ENCODE data around the gene EFCAB7.
"Not testable (repeated sequence)": the region's sequence is repeated elsewhere in the genome, so short reads cannot be mapped to it uniquely, and the experiment has no call there.

EFCAB7 gene

GRCh38 chr1:63555480-63555879, 32.2 kb downstream of the EFCAB7 start:
- Histone ChIP-seq H3K27me3 (ENCODE audit: control insufficient read depth in 1 of 2, insufficient read depth in 2 of 2, low read length in 2 of 2) (no peaks in the 10 kb centered on the region), H3K9ac (ENCODE audit: low read length) (no peak overlapping the region), H3K4me1 (ENCODE audit: insufficient read depth, low read length) (no peaks in the 10 kb centered on the region), H3K36me3 (ENCODE audit: insufficient read depth, low read length) (no peaks in the 10 kb centered on the region), H3K4me3 (ENCODE audit: low read depth in 1 of 2, low read length in 2 of 2) (no peak overlapping the region), H3K27ac (ENCODE audit: low read depth, low read length) (no peak overlapping the region), H3K9me3 (ENCODE audit: low read length) (no peaks in the 10 kb centered on the region)

DNA sequence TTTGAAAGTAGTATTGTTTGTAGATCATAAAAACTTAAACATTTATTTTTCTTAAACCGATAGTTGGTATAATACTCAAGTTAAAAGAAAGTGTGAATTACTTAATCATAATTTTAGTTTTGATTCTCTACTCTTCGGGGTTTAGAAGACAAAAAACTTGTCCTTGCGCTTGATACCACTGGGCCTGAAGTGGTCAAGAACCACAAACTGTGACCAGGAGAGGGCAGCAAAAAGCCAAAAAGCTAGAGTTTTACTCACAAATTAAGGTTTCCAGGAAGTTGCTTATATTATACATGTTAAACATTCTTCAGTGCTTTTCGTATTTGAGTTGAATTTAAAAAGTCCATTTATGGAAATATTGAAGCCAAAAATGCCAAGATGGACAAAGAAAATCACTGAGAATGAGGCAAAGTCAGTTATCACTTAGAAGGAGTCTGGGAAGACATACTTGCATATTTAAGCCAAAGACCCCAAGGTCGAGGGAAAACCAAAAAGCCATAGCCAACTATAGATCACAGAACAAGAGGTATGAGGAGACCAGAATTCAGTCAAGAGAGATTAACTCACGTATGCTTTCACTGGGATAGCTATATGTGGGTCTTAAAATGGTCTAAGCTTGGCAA, 34.2 kb downstream of the EFCAB7 start:
- Histone ChIP-seq H3K36me3 (ENCODE audit: insufficient read depth, low read length) (no peaks in the 10 kb centered on the region), H3K27me3 (ENCODE audit: control insufficient read depth in 1 of 2, insufficient read depth in 2 of 2, low read length in 2 of 2) (no peaks in the 10 kb centered on the region), H3K27ac (ENCODE audit: low read depth, low read length) (no peak overlapping the region), H3K4me3 (ENCODE audit: low read depth in 1 of 2, low read length in 2 of 2) (no peak overlapping the region), H3K9ac (ENCODE audit: low read length) (no peak overlapping the region), H3K4me1 (ENCODE audit: insufficient read depth, low read length) (no peaks in the 10 kb centered on the region), H3K9me3 (ENCODE audit: low read length) (no peaks in the 10 kb centered on the region)

DNA sequence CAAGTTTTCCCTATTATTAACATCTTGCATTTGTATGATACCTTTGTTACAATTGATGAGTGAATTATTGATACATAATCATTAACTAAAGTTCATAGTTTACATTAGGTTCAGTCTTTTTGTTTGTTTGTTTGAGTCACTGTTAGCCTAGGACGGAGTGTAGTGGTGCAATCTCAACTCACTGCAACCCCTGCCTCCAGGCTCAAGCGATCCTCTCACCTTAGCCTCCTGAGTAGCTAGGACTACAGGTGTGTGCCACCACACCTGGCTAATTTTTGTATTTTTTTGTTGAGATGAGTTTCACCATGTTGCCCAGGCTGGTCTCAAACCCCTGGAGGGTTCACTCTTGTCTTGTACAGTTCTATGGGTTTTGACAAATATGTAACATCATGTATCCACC, 36.0 kb downstream of the EFCAB7 start:
- no peaks in the 10 kb centered on the region for H3K4me1 ChIP-seq (ENCODE audit: insufficient read depth, low read length)
- no peak overlapping the region for H3K9ac ChIP-seq (ENCODE audit: low read length)
- H3K27me3 ChIP-seq (ENCODE audit: control insufficient read depth in 1 of 2, insufficient read depth in 2 of 2, low read length in 2 of 2), result no peaks in the 10 kb centered on the region

DNA sequence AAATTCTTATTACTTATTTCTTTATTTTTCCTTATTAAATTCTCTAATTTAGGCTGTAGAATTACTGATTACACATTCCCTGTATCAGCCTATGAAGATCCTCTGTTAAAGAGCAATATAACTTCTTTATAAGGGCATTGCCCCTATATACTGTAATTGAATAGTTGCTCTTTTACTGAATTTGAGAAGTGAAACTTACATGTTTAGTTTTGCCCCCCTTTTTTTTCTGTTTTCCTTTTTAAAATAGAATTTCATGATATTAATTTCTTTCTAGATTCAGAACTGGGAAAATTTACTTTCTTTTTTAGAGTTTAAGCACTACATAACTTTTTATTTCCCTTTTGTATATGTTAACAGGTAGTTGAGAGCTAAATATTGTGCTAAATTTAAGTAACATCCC, 40.4 kb downstream of the EFCAB7 start:
- Histone ChIP-seq H3K9ac (ENCODE audit: low read length) (no peak overlapping the region), H3K27me3 (ENCODE audit: control insufficient read depth in 1 of 2, insufficient read depth in 2 of 2, low read length in 2 of 2) (no peaks in the 10 kb centered on the region), H3K27ac (ENCODE audit: low read depth, low read length) (no peak overlapping the region), H3K36me3 (ENCODE audit: insufficient read depth, low read length) (no peaks in the 10 kb centered on the region), H3K9me3 (ENCODE audit: low read length) (no peaks in the 10 kb centered on the region), H3K4me1 (ENCODE audit: insufficient read depth, low read length) (no peaks in the 10 kb centered on the region), H3K4me3 (ENCODE audit: low read depth in 1 of 2, low read length in 2 of 2) (no peak overlapping the region)

More for the DNA sequence above, 36.0 kb downstream of the EFCAB7 start:
- no peak overlapping the region for H3K27ac ChIP-seq (ENCODE audit: low read depth, low read length)
- no peaks in the 10 kb centered on the region for H3K9me3 ChIP-seq (ENCODE audit: low read length)
- H3K4me3 ChIP-seq (ENCODE audit: low read depth in 1 of 2, low read length in 2 of 2), result no peak overlapping the region
- no peaks in the 10 kb centered on the region for H3K36me3 ChIP-seq (ENCODE audit: insufficient read depth, low read length)

DNA sequence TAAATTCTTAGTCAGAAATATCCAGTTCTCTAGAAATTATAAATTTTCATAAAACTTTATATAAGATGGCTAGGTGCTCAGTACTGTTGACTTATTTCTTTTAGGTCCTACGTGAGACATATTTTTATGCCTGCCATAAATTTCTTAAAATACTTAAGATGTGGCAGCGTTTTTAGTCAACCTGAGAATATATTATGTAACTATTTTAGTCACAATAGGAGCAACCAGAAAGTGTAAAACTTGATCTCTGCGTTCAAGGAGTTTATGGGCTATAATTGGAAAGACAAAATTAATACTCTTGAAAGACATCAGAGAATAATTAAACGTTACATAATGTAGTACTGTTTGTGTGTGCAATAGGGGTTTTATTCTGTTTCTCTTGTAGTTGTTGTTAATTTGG, 45.7 kb downstream of the EFCAB7 start:
- Histone ChIP-seq H3K9ac (ENCODE audit: low read length) (no peak overlapping the region), H3K9me3 (ENCODE audit: low read length) (no peaks in the 10 kb centered on the region), H3K36me3 (ENCODE audit: insufficient read depth, low read length) (no peaks in the 10 kb centered on the region), H3K27ac (ENCODE audit: low read depth, low read length) (no peak overlapping the region), H3K4me3 (ENCODE audit: low read depth in 1 of 2, low read length in 2 of 2) (no peak overlapping the region), H3K27me3 (ENCODE audit: control insufficient read depth in 1 of 2, insufficient read depth in 2 of 2, low read length in 2 of 2) (no peaks in the 10 kb centered on the region), H3K4me1 (ENCODE audit: insufficient read depth, low read length) (no peaks in the 10 kb centered on the region)

- Histone ChIP-seq H3K27me3 (ENCODE audit: control insufficient read depth in 1 of 2, insufficient read depth in 2 of 2, low read length in 2 of 2) (no peaks in the 10 kb centered on the region), H3K27ac (ENCODE audit: low read depth, low read length) (no peak overlapping the region), H3K4me1 (ENCODE audit: insufficient read depth, low read length) (no peaks in the 10 kb centered on the region), H3K4me3 (ENCODE audit: low read depth in 1 of 2, low read length in 2 of 2) (no peak overlapping the region), H3K36me3 (ENCODE audit: insufficient read depth, low read length) (no peaks in the 10 kb centered on the region), H3K9ac (ENCODE audit: low read length) (no peak overlapping the region), H3K9me3 (ENCODE audit: low read length) (no peaks in the 10 kb centered on the region)
Measured at GRCh38 chr1:63569640-63570316, 46.5 kb downstream of the EFCAB7 start.

- H3K27ac ChIP-seq (ENCODE audit: low read depth, low read length); H3K9ac ChIP-seq (ENCODE audit: low read length); H3K4me1 ChIP-seq (ENCODE audit: insufficient read depth, low read length); H3K4me3 ChIP-seq (ENCODE audit: low read depth in 1 of 2, low read length in 2 of 2); H3K9me3 ChIP-seq (ENCODE audit: low read length); H3K27me3 ChIP-seq (ENCODE audit: control insufficient read depth in 1 of 2, insufficient read depth in 2 of 2, low read length in 2 of 2); H3K36me3 ChIP-seq (ENCODE audit: insufficient read depth, low read length): not testable (repeated sequence)
Measured at GRCh38 chr1:63572686-63573085, 49.4 kb downstream of the EFCAB7 start.

GRCh38 chr1:63574203-63574796, 51.0 kb downstream of the EFCAB7 start:
- not testable (repeated sequence) for H3K27me3 ChIP-seq (ENCODE audit: control insufficient read depth in 1 of 2, insufficient read depth in 2 of 2, low read length in 2 of 2); H3K9me3 ChIP-seq (ENCODE audit: low read length); H3K4me3 ChIP-seq (ENCODE audit: low read depth in 1 of 2, low read length in 2 of 2); H3K36me3 ChIP-seq (ENCODE audit: insufficient read depth, low read length); H3K9ac ChIP-seq (ENCODE audit: low read length); H3K4me1 ChIP-seq (ENCODE audit: insufficient read depth, low read length); H3K27ac ChIP-seq (ENCODE audit: low read depth, low read length)

DNA sequence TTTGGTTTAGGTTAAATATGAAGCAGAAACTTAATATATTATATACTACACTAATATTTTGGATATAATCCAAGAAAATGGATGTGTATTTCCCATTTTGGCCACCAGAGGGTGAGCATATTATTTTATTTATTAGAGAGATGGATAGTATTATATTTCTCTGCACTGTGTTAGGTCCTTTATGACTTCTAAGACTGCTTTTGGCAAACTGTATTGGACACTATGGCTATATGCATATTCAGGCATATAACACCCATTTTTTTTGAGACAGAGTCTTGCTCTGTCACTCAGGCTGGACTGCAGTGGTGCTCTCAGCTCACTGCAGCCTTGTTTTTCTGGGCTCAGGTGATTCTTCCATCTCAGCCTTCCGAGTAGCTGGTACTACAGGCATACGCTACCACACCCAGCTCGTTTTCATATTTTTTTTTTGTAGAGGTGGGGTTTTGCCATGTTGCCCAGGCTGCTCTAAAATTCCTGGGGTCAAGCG, 52.1 kb downstream of the EFCAB7 start:
- no peaks in the 10 kb centered on the region for H3K27me3 ChIP-seq (ENCODE audit: control insufficient read depth in 1 of 2, insufficient read depth in 2 of 2, low read length in 2 of 2)
- H3K9me3 ChIP-seq (ENCODE audit: low read length), result no peaks in the 10 kb centered on the region
- H3K27ac ChIP-seq (ENCODE audit: low read depth, low read length), result no peak overlapping the region
- H3K4me3 ChIP-seq (ENCODE audit: low read depth in 1 of 2, low read length in 2 of 2), result no peak overlapping the region
- H3K9ac ChIP-seq (ENCODE audit: low read length), result no peak overlapping the region
- H3K36me3 ChIP-seq (ENCODE audit: insufficient read depth, low read length), result no peaks in the 10 kb centered on the region
- no peaks in the 10 kb centered on the region for H3K4me1 ChIP-seq (ENCODE audit: insufficient read depth, low read length)

DNA sequence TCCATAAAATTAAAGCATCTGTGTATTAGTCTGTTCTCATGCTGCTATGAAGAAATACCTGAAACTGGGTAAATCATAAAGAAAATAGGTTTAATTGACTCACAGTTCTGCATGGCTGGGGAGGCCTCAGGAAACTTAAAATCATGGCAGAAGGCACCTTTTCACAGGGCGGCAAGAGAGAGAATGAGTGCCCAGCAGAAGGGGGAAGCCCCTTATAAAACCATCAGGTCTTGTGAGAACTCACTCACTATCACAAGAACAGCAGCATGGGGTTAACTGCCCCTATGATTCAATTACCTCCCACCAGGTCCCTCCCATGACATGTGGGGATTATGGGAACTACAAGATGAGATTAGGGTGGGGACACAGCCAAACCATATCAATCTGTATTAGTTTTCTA, 63.0 kb downstream of the EFCAB7 start:
- not testable (repeated sequence) for H3K4me3 ChIP-seq (ENCODE audit: low read depth in 1 of 2, low read length in 2 of 2); H3K9ac ChIP-seq (ENCODE audit: low read length); H3K27ac ChIP-seq (ENCODE audit: low read depth, low read length); H3K4me1 ChIP-seq (ENCODE audit: insufficient read depth, low read length); H3K9me3 ChIP-seq (ENCODE audit: low read length); H3K27me3 ChIP-seq (ENCODE audit: control insufficient read depth in 1 of 2, insufficient read depth in 2 of 2, low read length in 2 of 2); H3K36me3 ChIP-seq (ENCODE audit: insufficient read depth, low read length)

DNA sequence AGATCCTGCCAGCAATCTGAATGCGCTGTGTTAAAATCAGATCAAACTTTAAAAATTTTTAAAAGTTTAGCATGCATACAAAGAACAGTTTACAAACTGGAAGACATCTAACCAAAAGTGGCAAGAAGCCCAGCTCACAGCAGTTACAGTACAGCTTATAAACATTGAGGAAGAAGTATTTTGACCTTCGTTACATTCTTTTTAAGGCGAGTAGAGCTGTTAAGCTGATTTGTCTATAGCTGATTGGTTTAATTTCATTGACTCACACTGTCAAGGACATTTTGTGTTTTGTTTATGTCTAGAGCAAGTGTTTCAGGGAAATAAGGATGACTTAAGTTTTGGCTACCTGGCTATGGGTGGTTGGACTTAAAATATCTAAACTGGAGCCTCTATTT, 66.8 kb downstream of the EFCAB7 start:
- no peak overlapping the region for H3K4me3 ChIP-seq (ENCODE audit: low read depth in 1 of 2, low read length in 2 of 2)
- H3K27ac ChIP-seq (ENCODE audit: low read depth, low read length), result peak overlapping the region; percentile 1
- no peaks in the 10 kb centered on the region for H3K36me3 ChIP-seq (ENCODE audit: insufficient read depth, low read length)
- H3K4me1 ChIP-seq (ENCODE audit: insufficient read depth, low read length), result peaks cover 9% of the 10 kb centered on the region
- H3K27me3 ChIP-seq (ENCODE audit: control insufficient read depth in 1 of 2, insufficient read depth in 2 of 2, low read length in 2 of 2), result no peaks in the 10 kb centered on the region
- no peak overlapping the region for H3K9ac ChIP-seq (ENCODE audit: low read length)
- H3K9me3 ChIP-seq (ENCODE audit: low read length), result no peaks in the 10 kb centered on the region
